Caco-2 (cell line): ENCODE measurements around the gene ATM. TPM values are rescaled to one million over a fixed set of nuclear protein-coding genes. Genes with fewer than 3 reads are reported as not detected.

ENCODE experiments used
- BruUV-seq: library from RNA; stranded (reverse); fragments of 400-500 nt; replicated peaks from 2 replicates; lab custom pipeline; 2021; lab: Mats Ljungman, UMichigan
- CTCF ChIA-PET: fragments of 300-600 bp; sonication (Branson Sonifier 250); formaldehyde crosslinking; loops from one replicate; lab custom pipeline; 2022; ENCODE audit warnings: antibody characterized with exemption; lab: Charles Lee
- POLR2A ChIA-PET: fragments of 300-600 bp; sonication (Branson Sonifier 250); formaldehyde crosslinking; loops from one replicate; lab custom pipeline; 2022; ENCODE audit warnings: antibody characterized with exemption; lab: Charles Lee
- DNase-seq, 2 experiments: peaks; one replicate each; pipeline versions ENCODE4 v3.0.0 to v3.0.0-alpha.2; 2020 to 2022
- H3K27me3 ChIP-seq: replicated peaks from 2 replicates; pipeline ENCODE4 v1.6.0; 2011; ENCODE audit warnings: low read length; ENCODE audit not compliant: control insufficient read depth, insufficient read depth
- H3K36me3 ChIP-seq: 2 replicates; pipeline ENCODE4 v1.5.1; 2011; ENCODE audit warnings: low read length; ENCODE audit not compliant: control insufficient read depth, insufficient read depth
- H3K4me1 ChIP-seq: fragments of 250-450 bp; sonication (Bioruptor Pico); 2 replicates; pipeline ENCODE4 v1.5.1; 2020; ENCODE audit warnings: mild to moderate bottlenecking
- H3K4me3 ChIP-seq: 2 replicates; pipeline ENCODE4 v1.5.1; 2011; ENCODE audit warnings: low read depth, mild to moderate bottlenecking, control low read depth, low read length
- H3K9me3 ChIP-seq: fragments of 250-450 bp; sonication (Bioruptor Pico); 2 replicates; pipeline ENCODE4 v1.5.1; 2020; ENCODE audit warnings: mild to moderate bottlenecking, moderate library complexity
- H3K27ac Mint-ChIP-seq: one replicate; pipeline ENCODE4 v1.8.0; 2022; ENCODE audit warnings: mixed read lengths; ENCODE audit not compliant: unreplicated experiment
- H3K27me3 Mint-ChIP-seq: one replicate; pipeline ENCODE4 v1.8.0; 2022; ENCODE audit warnings: mixed read lengths; ENCODE audit not compliant: insufficient read depth, unreplicated experiment
- H3K36me3 Mint-ChIP-seq: one replicate; pipeline ENCODE4 v1.8.0; 2022; ENCODE audit warnings: mild to moderate bottlenecking, mixed read lengths; ENCODE audit not compliant: insufficient read depth, unreplicated experiment
- H3K4me1 Mint-ChIP-seq: one replicate; pipeline ENCODE4 v1.8.0; 2022; ENCODE audit warnings: low read depth, mixed read lengths; ENCODE audit not compliant: unreplicated experiment
- H3K4me3 Mint-ChIP-seq: one replicate; pipeline ENCODE4 v1.8.0; 2022; ENCODE audit warnings: mild to moderate bottlenecking, moderate library complexity, mixed read lengths; ENCODE audit not compliant: unreplicated experiment
- H3K9me3 Mint-ChIP-seq: one replicate; pipeline ENCODE4 v1.8.0; 2022; ENCODE audit warnings: mixed read lengths; ENCODE audit not compliant: unreplicated experiment
- CTCF ChIP-seq, 2 experiments: fragments of 200-600 bp in 1 of 2; IDR thresholded peaks; 1 replicate in 1 of 2; 2 replicates in 1 of 2; pipeline versions ENCODE4 v1.5.1 to v1.8.0; 2011 to 2022; ENCODE audit warnings: antibody characterized with exemption in 1 of 2, control low read depth in 1 of 2, inconsistent platforms in 1 of 2, low read depth in 1 of 2, low read length in 1 of 2, mild to moderate bottlenecking in 1 of 2, moderate library complexity in 1 of 2; ENCODE audit not compliant: insufficient read depth in 1 of 2, severe bottlenecking in 1 of 2, unreplicated experiment in 1 of 2
- intact Hi-C: fragments of 100-400 bp; cut with micrococcal nuclease; formaldehyde crosslinking; loops from one replicate; pipeline ENCODE4 v1.10.0; 2022; ENCODE audit not compliant: unreplicated experiment
- total RNA-seq: library from RNA; stranded (reverse); gene quantifications from 2 replicates; pipeline ENCODE4 v1.2.3, GENCODE V29; 2022

ATM gene
- total RNA-seq, 1 experiment from 2014 or later: 77.1 TPM

GRCh38 chr11:108302121-108302785 lies 79.4 kb downstream of the ATM start:
- intact Hi-C loops: no loop called here
- Histone ChIP-seq H3K4me1 (no peaks in the 10 kb centered on the region), H3K9me3 (no peaks in the 10 kb centered on the region), H3K36me3 (peaks cover 4% of the 10 kb centered on the region), H3K4me3 (no peak overlapping the region), H3K27me3 (no peaks in the 10 kb centered on the region)
- ChIA-PET CTCF (no interaction called here), POLR2A (no interaction called here)
- no peak overlapping the region for H3K4me3 Mint-ChIP-seq
- no peak for TF ChIP-seq CTCF (IDR thresholded peaks at IDR 0.05; ENCODE audit: insufficient read depth in 1 of 2, low read depth in 1 of 2, low read length in 1 of 2, severe bottlenecking in 1 of 2, unreplicated experiment in 1 of 2)
- BruUV-seq: no TSS peak
- no peak for DNase-seq
- H3K4me1 Mint-ChIP-seq: no peaks in the 10 kb centered on the region
- no peaks in the 10 kb centered on the region for H3K27me3 Mint-ChIP-seq
- peaks cover 6% of the 10 kb centered on the region for H3K36me3 Mint-ChIP-seq
- no peak overlapping the region for H3K27ac Mint-ChIP-seq
- no peaks in the 10 kb centered on the region for H3K9me3 Mint-ChIP-seq

GRCh38 chr11:108307751-108308150 lies 84.9 kb downstream of the ATM start:
- Mint-ChIP-seq H3K27me3 (no peaks in the 10 kb centered on the region), H3K4me3 (no peak overlapping the region), H3K4me1 (no peaks in the 10 kb centered on the region), H3K27ac (no peak overlapping the region), H3K9me3 (no peaks in the 10 kb centered on the region), H3K36me3 (peaks cover 2% of the 10 kb centered on the region)
- intact Hi-C loops: no loop called here
- no TSS peak for BruUV-seq
- POLR2A ChIA-PET: no interaction called here
- Histone ChIP-seq H3K4me1 (no peaks in the 10 kb centered on the region), H3K36me3 (peaks cover 3% of the 10 kb centered on the region), H3K4me3 (no peak overlapping the region), H3K27me3 (no peaks in the 10 kb centered on the region), H3K9me3 (no peaks in the 10 kb centered on the region)
- CTCF ChIA-PET: no interaction called here
- no peak for TF ChIP-seq CTCF (IDR thresholded peaks at IDR 0.05; ENCODE audit: insufficient read depth in 1 of 2, low read depth in 1 of 2, low read length in 1 of 2, severe bottlenecking in 1 of 2, unreplicated experiment in 1 of 2)
- no peak for DNase-seq

- Histone ChIP-seq H3K4me1 (peaks cover 10% of the 10 kb centered on the region), H3K9me3 (no peaks in the 10 kb centered on the region), H3K27me3 (no peaks in the 10 kb centered on the region), H3K36me3 (peaks cover 2% of the 10 kb centered on the region; the same call in 1 of the 2 replicates), H3K4me3 (no peak overlapping the region)
- DNase-seq: no peak
- ChIA-PET CTCF (no interaction called here), POLR2A (no interaction called here)
- TF ChIP-seq CTCF (IDR thresholded peaks at IDR 0.05; ENCODE audit: insufficient read depth in 1 of 2, low read depth in 1 of 2, low read length in 1 of 2, severe bottlenecking in 1 of 2, unreplicated experiment in 1 of 2): no peak
- intact Hi-C loops: loop anchor here (10.0 kb wide), 2 partner anchors 309 to 341 kb away; partner anchors contain the start of gene CUL5
- Mint-ChIP-seq H3K4me1 (peaks cover 9% of the 10 kb centered on the region), H3K27ac (no peak overlapping the region), H3K4me3 (no peak overlapping the region), H3K27me3 (no peaks in the 10 kb centered on the region), H3K9me3 (no peaks in the 10 kb centered on the region), H3K36me3 (peaks cover 6% of the 10 kb centered on the region)
- BruUV-seq: no TSS peak
These were observed 90.6 kb downstream of the ATM start for GRCh38 chr11:108313444-108313843.
